Osteocyte (in vitro differentiated cells): ENCODE data around the gene RILPL1. TPM values are rescaled to one million over a fixed set of nuclear protein-coding genes. Genes with fewer than 3 reads are reported as not detected.

ENCODE experiments used
- DNase-seq: peaks from one replicate; pipeline ENCODE4 v3.0.0; 2021; ENCODE audit warnings: mixed read lengths; ENCODE audit not compliant: unreplicated experiment; ENCODE audit errors: extremely low spot score
- H3K27ac Mint-ChIP-seq: one replicate; pipeline ENCODE4 v1.8.0; 2021; ENCODE audit warnings: mild to moderate bottlenecking, mixed read lengths; ENCODE audit not compliant: unreplicated experiment
- H3K27me3 Mint-ChIP-seq: one replicate; pipeline ENCODE4 v1.8.0; 2021; ENCODE audit warnings: mixed read lengths; ENCODE audit not compliant: unreplicated experiment
- H3K36me3 Mint-ChIP-seq: one replicate; pipeline ENCODE4 v1.8.0; 2021; ENCODE audit warnings: mixed read lengths; ENCODE audit not compliant: unreplicated experiment
- H3K4me1 Mint-ChIP-seq: one replicate; pipeline ENCODE4 v1.8.0; 2021; ENCODE audit warnings: mixed read lengths; ENCODE audit not compliant: unreplicated experiment
- H3K4me3 Mint-ChIP-seq: one replicate; pipeline ENCODE4 v1.8.0; 2021; ENCODE audit warnings: mild to moderate bottlenecking, moderate library complexity, mixed read lengths; ENCODE audit not compliant: unreplicated experiment
- H3K9me3 Mint-ChIP-seq: one replicate; pipeline ENCODE4 v1.8.0; 2021; ENCODE audit warnings: mixed read lengths; ENCODE audit not compliant: unreplicated experiment
- CTCF ChIP-seq: fragments of 200-600 bp; sonication (generic); IDR thresholded peaks from 2 replicates; pipeline ENCODE4 v1.5.0; 2021; ENCODE audit warnings: antibody characterized with exemption, mild to moderate bottlenecking, moderate library complexity
- total RNA-seq: library from RNA; stranded (reverse); gene quantifications from 2 replicates; pipeline ENCODE4 v1.2.1, GENCODE V29; 2021

The RILPL1 gene
- total RNA-seq, 1 donor from 2014 or later, result 35.1 TPM

GRCh38 chr12:123449249-123449733 lies 84.2 kb downstream of the RILPL1 start:
- Mint-ChIP-seq H3K4me3 (no peak overlapping the region), H3K9me3 (no peaks in the 10 kb centered on the region), H3K27ac (no peak overlapping the region), H3K4me1 (peaks cover 29% of the 10 kb centered on the region), H3K36me3 (no peaks in the 10 kb centered on the region), H3K27me3 (no peaks in the 10 kb centered on the region)
- no peak for DNase-seq
- no peak for TF ChIP-seq CTCF

DNA sequence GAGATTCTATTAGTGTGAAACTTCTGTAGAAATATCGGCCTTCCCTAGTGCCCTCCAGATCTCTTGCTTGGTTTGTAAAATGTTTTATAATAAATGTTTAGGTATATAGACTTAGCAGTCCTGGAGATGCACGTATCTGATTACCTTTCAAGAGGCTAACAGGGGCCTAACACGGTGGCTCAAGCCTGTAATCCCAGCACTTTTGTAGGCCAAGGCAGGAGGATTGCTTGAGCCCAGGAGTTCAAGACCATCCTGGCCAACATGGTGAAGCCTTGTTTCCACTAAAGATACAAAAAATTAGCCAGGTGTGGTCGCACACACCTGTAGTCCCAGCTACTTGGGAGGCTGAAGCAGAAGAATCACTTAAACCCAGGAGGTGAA lies 87.2 kb downstream of the RILPL1 start:
- H3K27me3 Mint-ChIP-seq, result no peaks in the 10 kb centered on the region
- H3K4me3 Mint-ChIP-seq, result peak overlapping the region; percentile 44
- H3K9me3 Mint-ChIP-seq, result no peaks in the 10 kb centered on the region
- no peak for TF ChIP-seq CTCF
- DNase-seq, result no peak
- H3K4me1 Mint-ChIP-seq, result peaks cover 29% of the 10 kb centered on the region
- no peaks in the 10 kb centered on the region for H3K36me3 Mint-ChIP-seq
- H3K27ac Mint-ChIP-seq, result peak overlapping the region; percentile 83

- TF ChIP-seq CTCF, result no peak
- no peak for DNase-seq
- H3K4me1 Mint-ChIP-seq, result peaks cover 29% of the 10 kb centered on the region
- no peaks in the 10 kb centered on the region for H3K27me3 Mint-ChIP-seq
- no peaks in the 10 kb centered on the region for H3K9me3 Mint-ChIP-seq
- no peaks in the 10 kb centered on the region for H3K36me3 Mint-ChIP-seq
- H3K4me3 Mint-ChIP-seq, result peak overlapping the region; percentile 44
- peak overlapping the region; percentile 83 for H3K27ac Mint-ChIP-seq
Observed at GRCh38 chr12:123445388-123446332, 87.9 kb downstream of the RILPL1 start.

GRCh38 chr12:123444092-123445026 lies 89.2 kb downstream of the RILPL1 start:
- Mint-ChIP-seq H3K36me3 (no peaks in the 10 kb centered on the region), H3K4me3 (no peak overlapping the region), H3K9me3 (no peaks in the 10 kb centered on the region), H3K27me3 (no peaks in the 10 kb centered on the region), H3K27ac (peak overlapping the region; percentile 41), H3K4me1 (peaks cover 25% of the 10 kb centered on the region)
- no peak for TF ChIP-seq CTCF
- no peak for DNase-seq
